GM10847 (cell line): ENCODE data around the gene GRIK1.

Experiments
- POLR2A ChIP-seq: IDR thresholded peaks from 2 replicates; pipeline ENCODE4 v1.6.1; 2011; ENCODE audit not compliant: insufficient read length; ENCODE audit errors: extremely low read depth

GRIK1 gene

GRCh38 chr21:29725025-29725736 is 214.6 kb downstream of the GRIK1 start:
- no peak for TF ChIP-seq POLR2A

GRCh38 chr21:29721964-29722363 is 217.8 kb downstream of the GRIK1 start:
- TF ChIP-seq POLR2A: no peak

- TF ChIP-seq POLR2A: no peak
These were observed 218.6 kb downstream of the GRIK1 start for GRCh38 chr21:29721221-29721620.

- TF ChIP-seq POLR2A: no peak
These were observed 220.3 kb downstream of the GRIK1 start for GRCh38 chr21:29719521-29719920.

- TF ChIP-seq POLR2A: no peak
These were observed 221.5 kb downstream of the GRIK1 start for GRCh38 chr21:29718081-29718815.

- TF ChIP-seq POLR2A: no peak
These were observed 222.1 kb downstream of the GRIK1 start for GRCh38 chr21:29717659-29718058.

GRCh38 chr21:29716753-29717152 is 223.0 kb downstream of the GRIK1 start:
- no peak for TF ChIP-seq POLR2A

GRCh38 chr21:29715089-29715488 is 224.7 kb downstream of the GRIK1 start:
- no peak for TF ChIP-seq POLR2A

- TF ChIP-seq POLR2A: no peak
These were observed 227.0 kb downstream of the GRIK1 start for GRCh38 chr21:29712818-29713217.

- TF ChIP-seq POLR2A: no peak
These were observed 228.6 kb downstream of the GRIK1 start for GRCh38 chr21:29711236-29711635.

- TF ChIP-seq POLR2A: no peak
These were observed 229.3 kb downstream of the GRIK1 start for GRCh38 chr21:29710498-29710897.

- TF ChIP-seq POLR2A: no peak
These were observed 231.4 kb downstream of the GRIK1 start for GRCh38 chr21:29708401-29708800.

GRCh38 chr21:29704719-29705118 is 235.1 kb downstream of the GRIK1 start:
- TF ChIP-seq POLR2A: no peak

GRCh38 chr21:29701676-29702075 is 238.1 kb downstream of the GRIK1 start:
- TF ChIP-seq POLR2A: no peak

- TF ChIP-seq POLR2A: no peak
These were observed 242.1 kb downstream of the GRIK1 start for GRCh38 chr21:29697555-29698193.

GRCh38 chr21:29696937-29697336 is 242.9 kb downstream of the GRIK1 start:
- TF ChIP-seq POLR2A: no peak

GRCh38 chr21:29691616-29692491 is 247.9 kb downstream of the GRIK1 start:
- no peak for TF ChIP-seq POLR2A
